GM23248 (cell line): ENCODE data around the gene LIN7B. TPM values are rescaled to one million over a fixed set of nuclear protein-coding genes. Genes with fewer than 3 reads are reported as not detected.

ENCODE experiments used
- DNase-seq: peaks from one replicate; pipeline ENCODE4 v3.0.0-alpha.2; 2015
- H2AFZ ChIP-seq: fragments of 200-600 bp; sonication (generic); 2 replicates; pipeline ENCODE4 v1.6.1; 2016; ENCODE audit warnings: antibody characterized with exemption
- H3F3A ChIP-seq: fragments of 200-600 bp; sonication (generic); 2 replicates; pipeline ENCODE4 v1.6.1; 2016; ENCODE audit warnings: mild to moderate bottlenecking, antibody characterized with exemption, mixed run types; ENCODE audit not compliant: insufficient read depth
- H3K27ac ChIP-seq: fragments of 200-600 bp; sonication (generic); 2 replicates; pipeline ENCODE4 v1.5.1; 2016; ENCODE audit warnings: mild to moderate bottlenecking
- H3K27me3 ChIP-seq: fragments of 200-600 bp; sonication (generic); replicated peaks from 2 replicates; pipeline ENCODE4 v1.6.1; 2016; ENCODE audit warnings: mild to moderate bottlenecking; ENCODE audit not compliant: insufficient read depth
- H3K36me3 ChIP-seq: fragments of 200-600 bp; sonication (generic); 2 replicates; pipeline ENCODE4 v1.6.1; 2016; ENCODE audit warnings: low read depth, mild to moderate bottlenecking
- H3K4me1 ChIP-seq: fragments of 200-600 bp; sonication (generic); 2 replicates; pipeline ENCODE4 v1.6.1; 2016; ENCODE audit warnings: mild to moderate bottlenecking; ENCODE audit not compliant: insufficient read depth
- H3K4me2 ChIP-seq: fragments of 200-600 bp; sonication (generic); one replicate; pipeline ENCODE4 v1.6.1; 2016; ENCODE audit warnings: mild to moderate bottlenecking; ENCODE audit not compliant: unreplicated experiment
- H3K4me3 ChIP-seq: fragments of 200-600 bp; sonication (generic); 2 replicates; pipeline ENCODE4 v1.5.1; 2016; ENCODE audit warnings: mild to moderate bottlenecking
- H3K79me2 ChIP-seq: fragments of 200-600 bp; sonication (generic); 2 replicates; pipeline ENCODE4 v1.6.1; 2016; ENCODE audit warnings: mild to moderate bottlenecking; ENCODE audit not compliant: insufficient read depth
- H3K9ac ChIP-seq: fragments of 200-600 bp; sonication (generic); 2 replicates; pipeline ENCODE4 v1.6.1; 2016; ENCODE audit warnings: mild to moderate bottlenecking
- H3K9me2 ChIP-seq: fragments of 200-600 bp; sonication (generic); 2 replicates; pipeline ENCODE4 v1.6.1; 2016; ENCODE audit warnings: mixed run types, mild to moderate bottlenecking, moderate library complexity; ENCODE audit not compliant: insufficient read depth
- H3K9me3 ChIP-seq: fragments of 200-600 bp; sonication (generic); one replicate; pipeline ENCODE4 v1.6.1; 2017; ENCODE audit warnings: low read depth
- H4K20me1 ChIP-seq: fragments of 200-600 bp; sonication (generic); 2 replicates; pipeline ENCODE4 v1.6.0; 2016; ENCODE audit not compliant: insufficient read depth
- EZH2 ChIP-seq: fragments of 200-600 bp; sonication (generic); IDR thresholded peaks from 2 replicates; pipeline ENCODE4 v1.6.1; 2018; ENCODE audit warnings: antibody characterized with exemption, mild to moderate bottlenecking; ENCODE audit not compliant: insufficient read depth, poor library complexity, severe bottlenecking
- EZH2phosphoT487 ChIP-seq: fragments of 200-600 bp; sonication (generic); IDR thresholded peaks from 2 replicates; pipeline ENCODE4 v1.6.1; 2018; ENCODE audit warnings: antibody characterized with exemption, moderate library complexity, mild to moderate bottlenecking, low read depth; ENCODE audit not compliant: insufficient read depth
- WGBS, 2 experiments: methylation state at CpG; one replicate each; pipeline ENCODE4 v1.1.6; 2015 to 2017; ENCODE audit warnings: low lambda C conversion rate in 2 of 2, low coverage in 1 of 2; ENCODE audit errors: missing lambda C conversion rate in 2 of 2; 5-methylcytosine and 5-hydroxymethylcytosine counted together
- in situ Hi-C: fragments of 300-500 bp; cut with MboI; formaldehyde crosslinking; loops from 2 replicates; pipeline ENCODE4 v1.15.0; 2020
- polyA plus RNA-seq: library from polyadenylated mRNA; unstranded; fragments of >200 nt; fragmentation: Nextera tagmentation; extraction: Ambion mirVana; gene quantifications from 2 replicates; pipeline ENCODE4 v1.2.1, GENCODE V29; 2016
- total RNA-seq: library from RNA; depleted of rRNA; stranded (reverse); fragments of >200 nt; shearing (Covaris generic); gene quantifications from 2 replicates; pipeline ENCODE4 v1.2.3, GENCODE V29; 2014

LIN7B gene
- total and polyA plus RNA-seq, 2 experiments from 2014 or later = 10.7 to 11.9 TPM

DNA sequence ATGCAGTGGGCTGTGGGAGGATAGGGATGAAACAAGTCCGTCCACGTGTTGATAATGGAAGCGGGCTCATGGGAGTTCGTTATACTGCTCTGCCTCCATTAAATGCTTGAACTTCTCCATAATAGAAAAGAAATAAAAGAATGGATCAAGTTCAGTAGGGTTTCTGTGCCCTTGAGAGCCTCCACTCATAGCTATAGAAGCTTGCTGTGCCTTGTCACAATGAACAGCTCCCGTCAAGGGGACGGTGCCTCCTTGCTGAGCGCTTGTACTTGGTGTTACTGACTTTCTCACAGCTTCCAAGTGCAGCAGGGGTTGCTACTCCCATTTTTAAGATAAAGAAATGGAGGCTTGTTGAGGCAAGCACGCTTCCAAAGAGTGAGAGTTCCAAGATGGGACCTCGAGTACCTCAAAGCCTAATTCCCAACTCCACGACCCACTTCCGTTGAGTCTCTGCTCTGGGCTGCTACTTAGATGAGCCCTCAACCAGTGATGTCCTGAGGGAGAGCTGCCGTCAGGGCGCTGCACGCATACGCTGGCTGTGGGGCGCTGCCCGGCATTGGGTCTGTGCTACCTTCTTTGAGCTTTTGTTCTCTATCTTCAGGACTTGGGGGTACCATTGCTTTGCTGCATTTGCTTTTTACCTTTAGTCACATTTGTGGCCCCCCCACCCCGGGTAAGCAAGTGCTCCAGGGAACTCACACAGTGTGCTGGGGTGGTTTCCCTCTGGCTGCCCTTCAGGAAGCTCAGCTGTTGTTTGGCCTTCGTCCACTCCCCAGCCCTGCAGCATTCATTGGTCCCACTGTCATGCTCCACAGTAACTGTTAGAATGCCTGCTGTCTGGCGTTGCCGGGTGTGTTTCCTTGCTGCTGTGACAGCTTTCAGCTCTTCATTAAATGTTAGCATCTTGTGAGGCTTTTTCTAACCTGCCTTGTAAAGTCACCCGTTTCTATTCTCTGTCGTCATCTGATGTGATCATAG lies 19.4 kb upstream of the LIN7B start:
- no peak overlapping the region for H3K4me3 ChIP-seq
- in situ Hi-C loops = loop anchor here (10.0 kb wide), 1 partner anchor 110 kb away; no protein-coding TSS in a partner anchor
- H2AFZ ChIP-seq = no peak overlapping the region
- no peaks in the 10 kb centered on the region for H3K9me3 ChIP-seq
- peaks cover 41% of the 10 kb centered on the region for H3F3A ChIP-seq
- TF ChIP-seq EZH2 (no peak), EZH2phosphoT487 (no peak)
- H3K4me2 ChIP-seq = no peak overlapping the region
- WGBS, 2 experiments = 67 to 71% methylated on average over 23 of the region's 23 CpGs
- H3K9ac ChIP-seq = no peak overlapping the region
- no peaks in the 10 kb centered on the region for H3K9me2 ChIP-seq
- no peak overlapping the region for H3K27ac ChIP-seq
- no peaks in the 10 kb centered on the region for H3K4me1 ChIP-seq
- peak; percentile 25 for DNase-seq
- peaks cover 11% of the 10 kb centered on the region for H4K20me1 ChIP-seq
- H3K79me2 ChIP-seq = peaks cover 99% of the 10 kb centered on the region
- H3K36me3 ChIP-seq = peaks cover 74% of the 10 kb centered on the region
- no peaks in the 10 kb centered on the region for H3K27me3 ChIP-seq

DNA sequence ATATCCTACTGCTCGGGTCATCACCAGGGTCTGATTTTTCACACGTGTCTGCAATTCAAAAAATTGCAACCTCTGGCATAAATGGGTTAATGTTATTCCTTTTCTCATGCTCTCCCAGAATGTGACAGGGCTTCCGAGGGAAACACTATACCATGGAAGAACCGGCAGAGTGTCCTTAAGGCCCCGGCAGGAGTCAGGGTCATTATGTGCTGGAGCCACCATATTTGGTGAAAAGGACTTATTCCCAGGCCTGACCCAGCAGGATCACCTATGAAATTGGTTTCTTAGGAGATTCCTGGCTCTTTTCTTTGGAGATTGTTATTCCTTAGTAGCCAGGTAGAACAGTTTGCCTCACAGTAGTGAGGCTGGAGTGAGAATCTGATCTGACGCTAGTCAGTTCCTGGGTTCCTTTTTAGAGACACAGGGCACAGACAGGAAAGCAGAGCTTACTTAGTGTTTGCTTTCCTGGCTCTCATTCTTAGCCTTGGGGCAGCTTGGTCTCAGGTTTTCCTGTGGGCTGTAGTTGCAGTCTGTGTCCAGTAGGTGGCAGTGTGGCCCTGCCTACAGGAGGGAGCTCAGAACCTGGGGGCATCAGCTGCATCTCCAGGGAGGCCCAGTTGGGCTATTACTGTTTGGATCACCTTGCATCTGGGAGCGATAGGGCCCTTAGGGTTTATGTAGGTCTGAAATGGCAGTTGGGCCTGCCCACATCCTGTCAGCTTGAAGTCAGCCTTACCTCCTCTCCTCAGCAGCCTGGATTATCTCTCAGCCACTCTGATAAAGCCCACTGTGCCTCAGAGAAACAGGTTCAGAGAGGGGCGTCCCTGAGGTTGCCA lies 16.5 kb upstream of the LIN7B start:
- WGBS, 2 experiments = 32 to 36% methylated on average over 8 of the region's 8 CpGs
- no peak for TF ChIP-seq EZH2phosphoT487
- TF ChIP-seq EZH2 = no peak
- H3K36me3 ChIP-seq = peaks cover 54% of the 10 kb centered on the region
- no peaks in the 10 kb centered on the region for H3K9me3 ChIP-seq
- H3K4me3 ChIP-seq = no peak overlapping the region
- H3K4me2 ChIP-seq = no peak overlapping the region
- no peak overlapping the region for H3K27ac ChIP-seq
- H4K20me1 ChIP-seq = peaks cover 6% of the 10 kb centered on the region
- H3K9ac ChIP-seq = no peak overlapping the region
- in situ Hi-C loops = loop anchor here (10.0 kb wide), 1 partner anchor 107 kb away; no protein-coding TSS in a partner anchor
- H3K4me1 ChIP-seq = no peaks in the 10 kb centered on the region
- H3K79me2 ChIP-seq = peaks cover 84% of the 10 kb centered on the region
- peaks cover 41% of the 10 kb centered on the region for H3F3A ChIP-seq
- no peaks in the 10 kb centered on the region for H3K9me2 ChIP-seq
- H2AFZ ChIP-seq = no peak overlapping the region
- H3K27me3 ChIP-seq = no peaks in the 10 kb centered on the region
- DNase-seq = peak; percentile 79

GRCh38 chr19:49098795-49099194 lies 15.4 kb upstream of the LIN7B start:
- Histone ChIP-seq H4K20me1 (peaks cover 6% of the 10 kb centered on the region), H3K9ac (no peak overlapping the region), H3F3A (peaks cover 37% of the 10 kb centered on the region), H3K4me2 (no peak overlapping the region), H3K9me2 (no peaks in the 10 kb centered on the region), H3K4me3 (no peak overlapping the region), H2AFZ (no peak overlapping the region), H3K79me2 (peaks cover 72% of the 10 kb centered on the region), H3K27ac (no peak overlapping the region), H3K4me1 (no peaks in the 10 kb centered on the region), H3K36me3 (peaks cover 47% of the 10 kb centered on the region), H3K27me3 (no peaks in the 10 kb centered on the region), H3K9me3 (no peaks in the 10 kb centered on the region)
- no peak for DNase-seq
- 58 to 65% methylated on average over 4 of the region's 4 CpGs for WGBS, 2 experiments
- TF ChIP-seq EZH2 = no peak
- no peak for TF ChIP-seq EZH2phosphoT487
- in situ Hi-C loops = loop anchor here (10.0 kb wide), 1 partner anchor 106 kb away; no protein-coding TSS in a partner anchor

GRCh38 chr19:49101160-49101559 lies 13.0 kb upstream of the LIN7B start:
- Histone ChIP-seq H3K79me2 (peaks cover 54% of the 10 kb centered on the region), H3K4me3 (no peak overlapping the region), H3F3A (peaks cover 21% of the 10 kb centered on the region), H3K27me3 (no peaks in the 10 kb centered on the region), H4K20me1 (peaks cover 6% of the 10 kb centered on the region), H3K27ac (no peak overlapping the region), H3K9ac (no peak overlapping the region), H3K4me2 (no peak overlapping the region), H2AFZ (no peak overlapping the region), H3K4me1 (no peaks in the 10 kb centered on the region), H3K9me3 (no peaks in the 10 kb centered on the region), H3K9me2 (no peaks in the 10 kb centered on the region), H3K36me3 (peaks cover 48% of the 10 kb centered on the region)
- no peak for TF ChIP-seq EZH2phosphoT487
- in situ Hi-C loops = no loop called here
- 91 to 95% methylated on average over 5 to 12 of the region's 12 CpGs for WGBS, 2 experiments
- DNase-seq = no peak
